Activated CD4-positive, alpha-beta memory T cell treated with anti-CD3 and anti-CD28 coated beads, Interleukin-2, amount 10 ng/mL, durations not matched to agents 7 days and 5 days (primary cell): ENCODE measurements around the gene IGSF21. TPM values are rescaled to one million over a fixed set of nuclear protein-coding genes. Genes with fewer than 3 reads are reported as not detected.

Source experiments
- CTCF ChIA-PET: fragments of 350-600 bp; sonication (Branson Sonifier 250); formaldehyde crosslinking; loops from one replicate; lab custom pipeline; 2021; ENCODE audit warnings: antibody characterized with exemption, inconsistent platforms; lab: Charles Lee
- POLR2A ChIA-PET: fragments of 350-600 bp; sonication (Branson Sonifier 250); formaldehyde crosslinking; loops from one replicate; lab custom pipeline; 2021; ENCODE audit warnings: antibody characterized with exemption; lab: Charles Lee
- DNase-seq: peaks from one replicate; pipeline ENCODE4 v3.0.0-alpha.2; 2020
- H3K27ac Mint-ChIP-seq: one replicate; pipeline ENCODE4 v1.8.0; 2021; ENCODE audit warnings: mild to moderate bottlenecking, mixed read lengths
- H3K27me3 Mint-ChIP-seq: one replicate; pipeline ENCODE4 v1.8.0; 2021; ENCODE audit warnings: mixed read lengths
- H3K36me3 Mint-ChIP-seq: one replicate; pipeline ENCODE4 v1.8.0; 2021; ENCODE audit warnings: low read depth, mixed read lengths
- H3K4me1 Mint-ChIP-seq: one replicate; pipeline ENCODE4 v1.8.0; 2021; ENCODE audit warnings: mixed read lengths
- H3K4me3 Mint-ChIP-seq: one replicate; pipeline ENCODE4 v1.8.0; 2021; ENCODE audit warnings: mild to moderate bottlenecking, mixed read lengths
- H3K9me3 Mint-ChIP-seq: one replicate; pipeline ENCODE4 v1.8.0; 2021; ENCODE audit warnings: mixed read lengths
- total RNA-seq, 2 experiments: library from RNA; stranded (reverse); gene quantifications; one replicate each; pipeline ENCODE4 v1.2.3, GENCODE V29; 2021

IGSF21 gene
- total RNA-seq, 2 experiments from 2014 or later: not detected

GRCh38 chr1:18191037-18191436 lies 83.4 kb downstream of the IGSF21 start:
- POLR2A ChIA-PET: no interaction called here
- no peak for DNase-seq
- no peak overlapping the region for H3K27ac Mint-ChIP-seq
- no peaks in the 10 kb centered on the region for H3K36me3 Mint-ChIP-seq
- CTCF ChIA-PET: no interaction called here
- no peak overlapping the region for H3K4me3 Mint-ChIP-seq
- no peaks in the 10 kb centered on the region for H3K9me3 Mint-ChIP-seq
- H3K4me1 Mint-ChIP-seq: no peaks in the 10 kb centered on the region
- H3K27me3 Mint-ChIP-seq: no peaks in the 10 kb centered on the region

- Mint-ChIP-seq H3K9me3 (no peaks in the 10 kb centered on the region), H3K27ac (no peak overlapping the region), H3K27me3 (peaks cover 1% of the 10 kb centered on the region), H3K4me1 (no peaks in the 10 kb centered on the region), H3K36me3 (no peaks in the 10 kb centered on the region), H3K4me3 (no peak overlapping the region)
- ChIA-PET POLR2A (no interaction called here), CTCF (no interaction called here)
- DNase-seq: no peak
Measured at GRCh38 chr1:18191481-18192155, 84.0 kb downstream of the IGSF21 start.

- no peak overlapping the region for H3K4me3 Mint-ChIP-seq
- H3K36me3 Mint-ChIP-seq: no peaks in the 10 kb centered on the region
- no peaks in the 10 kb centered on the region for H3K4me1 Mint-ChIP-seq
- CTCF ChIA-PET: no interaction called here
- DNase-seq: no peak
- H3K9me3 Mint-ChIP-seq: no peaks in the 10 kb centered on the region
- H3K27me3 Mint-ChIP-seq: peaks cover 2% of the 10 kb centered on the region
- POLR2A ChIA-PET: no interaction called here
- no peak overlapping the region for H3K27ac Mint-ChIP-seq
Measured at GRCh38 chr1:18192182-18192581, 84.6 kb downstream of the IGSF21 start.

- Mint-ChIP-seq H3K4me3 (no peak overlapping the region), H3K36me3 (no peaks in the 10 kb centered on the region)
- CTCF ChIA-PET: no interaction called here
Measured at GRCh38 chr1:18192974-18193373, 85.4 kb downstream of the IGSF21 start.

GRCh38 chr1:18197299-18197698 lies 89.7 kb downstream of the IGSF21 start:
- no peaks in the 10 kb centered on the region for H3K36me3 Mint-ChIP-seq

More at GRCh38 chr1:18192974-18193373, 85.4 kb downstream of the IGSF21 start:
- H3K27ac Mint-ChIP-seq: no peak overlapping the region
- H3K27me3 Mint-ChIP-seq: peaks cover 2% of the 10 kb centered on the region
- no peaks in the 10 kb centered on the region for H3K4me1 Mint-ChIP-seq
- no peak for DNase-seq
- no peaks in the 10 kb centered on the region for H3K9me3 Mint-ChIP-seq
- POLR2A ChIA-PET: no interaction called here

GRCh38 chr1:18198260-18198659 lies 90.7 kb downstream of the IGSF21 start:
- Mint-ChIP-seq H3K27me3 (peaks cover 2% of the 10 kb centered on the region), H3K9me3 (no peaks in the 10 kb centered on the region), H3K4me3 (no peak overlapping the region), H3K27ac (no peak overlapping the region), H3K4me1 (no peaks in the 10 kb centered on the region), H3K36me3 (no peaks in the 10 kb centered on the region)
- ChIA-PET POLR2A (no interaction called here), CTCF (no interaction called here)
- no peak for DNase-seq

More at GRCh38 chr1:18197299-18197698, 89.7 kb downstream of the IGSF21 start:
- Mint-ChIP-seq H3K27me3 (peaks cover 2% of the 10 kb centered on the region), H3K4me1 (no peaks in the 10 kb centered on the region), H3K9me3 (no peaks in the 10 kb centered on the region), H3K27ac (no peak overlapping the region), H3K4me3 (no peak overlapping the region)
- CTCF ChIA-PET: no interaction called here
- no peak for DNase-seq
- POLR2A ChIA-PET: no interaction called here

- DNase-seq: no peak
- CTCF ChIA-PET: no interaction called here
- H3K36me3 Mint-ChIP-seq: no peaks in the 10 kb centered on the region
- no peaks in the 10 kb centered on the region for H3K4me1 Mint-ChIP-seq
- no peak overlapping the region for H3K27ac Mint-ChIP-seq
- no peaks in the 10 kb centered on the region for H3K9me3 Mint-ChIP-seq
- H3K27me3 Mint-ChIP-seq: peaks cover 2% of the 10 kb centered on the region
- H3K4me3 Mint-ChIP-seq: no peak overlapping the region
- POLR2A ChIA-PET: no interaction called here
Measured at GRCh38 chr1:18199462-18199861, 91.9 kb downstream of the IGSF21 start.

- Mint-ChIP-seq H3K27ac (no peak overlapping the region), H3K9me3 (no peaks in the 10 kb centered on the region), H3K4me1 (no peaks in the 10 kb centered on the region), H3K4me3 (no peak overlapping the region), H3K36me3 (no peaks in the 10 kb centered on the region), H3K27me3 (peaks cover 2% of the 10 kb centered on the region)
- ChIA-PET CTCF (no interaction called here), POLR2A (no interaction called here)
- no peak for DNase-seq
Measured at GRCh38 chr1:18200136-18200717, 92.6 kb downstream of the IGSF21 start.

GRCh38 chr1:18200918-18201317 lies 93.3 kb downstream of the IGSF21 start:
- Mint-ChIP-seq H3K27ac (no peak overlapping the region), H3K9me3 (no peaks in the 10 kb centered on the region), H3K36me3 (no peaks in the 10 kb centered on the region), H3K4me3 (no peak overlapping the region), H3K4me1 (no peaks in the 10 kb centered on the region), H3K27me3 (peaks cover 2% of the 10 kb centered on the region)
- DNase-seq: no peak
- CTCF ChIA-PET: no interaction called here
- POLR2A ChIA-PET: no interaction called here

GRCh38 chr1:18201997-18202719 lies 94.6 kb downstream of the IGSF21 start:
- no peaks in the 10 kb centered on the region for H3K4me1 Mint-ChIP-seq
- POLR2A ChIA-PET: no interaction called here
- no peak overlapping the region for H3K4me3 Mint-ChIP-seq
- H3K27me3 Mint-ChIP-seq: no peaks in the 10 kb centered on the region
- no peaks in the 10 kb centered on the region for H3K36me3 Mint-ChIP-seq
- H3K9me3 Mint-ChIP-seq: no peaks in the 10 kb centered on the region
- CTCF ChIA-PET: no interaction called here
- no peak for DNase-seq
- H3K27ac Mint-ChIP-seq: no peak overlapping the region

GRCh38 chr1:18203645-18204044 lies 96.0 kb downstream of the IGSF21 start:
- Mint-ChIP-seq H3K9me3 (no peaks in the 10 kb centered on the region), H3K27me3 (no peaks in the 10 kb centered on the region), H3K27ac (no peak overlapping the region), H3K4me1 (no peaks in the 10 kb centered on the region), H3K36me3 (no peaks in the 10 kb centered on the region), H3K4me3 (no peak overlapping the region)
- ChIA-PET CTCF (interaction anchor here (0.6 kb wide), 1 partner anchor 31 kb away, joined by 3 read pairs; no protein-coding TSS in a partner anchor), POLR2A (no interaction called here)
- DNase-seq: no peak

- Mint-ChIP-seq H3K27me3 (no peaks in the 10 kb centered on the region), H3K36me3 (no peaks in the 10 kb centered on the region), H3K9me3 (no peaks in the 10 kb centered on the region), H3K4me1 (no peaks in the 10 kb centered on the region), H3K27ac (no peak overlapping the region), H3K4me3 (no peak overlapping the region)
- no peak for DNase-seq
- POLR2A ChIA-PET: no interaction called here
- CTCF ChIA-PET: no interaction called here
Measured at GRCh38 chr1:18204575-18204974, 97.0 kb downstream of the IGSF21 start.

GRCh38 chr1:18205319-18205718 lies 97.7 kb downstream of the IGSF21 start:
- no peaks in the 10 kb centered on the region for H3K4me1 Mint-ChIP-seq
- POLR2A ChIA-PET: no interaction called here
- H3K27ac Mint-ChIP-seq: no peak overlapping the region
- CTCF ChIA-PET: no interaction called here
- H3K36me3 Mint-ChIP-seq: no peaks in the 10 kb centered on the region
- H3K27me3 Mint-ChIP-seq: no peaks in the 10 kb centered on the region
- H3K4me3 Mint-ChIP-seq: no peak overlapping the region
- DNase-seq: no peak
- no peaks in the 10 kb centered on the region for H3K9me3 Mint-ChIP-seq
